HFF-Myc (cell line): ENCODE results near the gene NEK5.
"Not testable (repeated sequence)": the region's sequence is repeated elsewhere in the genome, so short reads cannot be mapped to it uniquely, and the experiment has no call there.

Source experiments
- DNase-seq: peaks from one replicate; pipeline ENCODE4 v3.0.0-alpha.2; 2011; ENCODE audit warnings: low read depth; ENCODE audit errors: extremely low read depth
- H3K4me3 ChIP-seq: replicated peaks from 2 replicates; pipeline ENCODE4 v1.5.1; 2011; ENCODE audit warnings: low read depth, mild to moderate bottlenecking, control low read depth, low read length
- CTCF ChIP-seq: IDR thresholded peaks from 2 replicates; pipeline ENCODE4 v1.5.1; 2012; ENCODE audit warnings: mild to moderate bottlenecking, low read depth, low read length, control low read depth; ENCODE audit errors: missing control alignments

NEK5 gene

GRCh38 chr13:52128714-52129700 is at the start of gene NEK5:
TSS of gene NEK5 (minus strand) at chr13:52129073. CDS start at chr13:52127482, 1,591 bp downstream.
- H3K4me3 ChIP-seq, result peak within 1 kb of the TSS; percentile 61
- TF ChIP-seq CTCF, result peak; percentile 78
- peak; percentile 2 for DNase-seq

DNA sequence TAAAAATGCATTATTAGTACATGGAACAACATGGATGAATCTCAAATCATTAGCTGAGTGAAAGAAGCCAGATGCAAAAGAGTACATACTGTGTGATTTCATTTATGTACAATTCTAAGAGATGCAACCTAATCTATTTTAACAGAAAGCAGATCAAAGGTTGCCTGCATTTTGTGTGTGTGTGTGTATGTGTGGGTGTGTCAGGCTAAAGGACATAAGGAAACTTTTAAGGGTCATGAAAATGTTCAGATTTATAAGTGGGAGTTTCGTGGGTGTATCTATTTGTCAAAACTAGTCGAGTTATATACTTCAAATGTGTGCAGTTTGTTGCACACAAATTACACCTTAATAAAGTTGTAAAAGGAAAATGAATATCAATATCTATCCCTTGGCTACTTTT is 48.4 kb upstream of the NEK5 start:
- no peak for DNase-seq
- H3K4me3 ChIP-seq, result no peak overlapping the region
- no peak for TF ChIP-seq CTCF

DNA sequence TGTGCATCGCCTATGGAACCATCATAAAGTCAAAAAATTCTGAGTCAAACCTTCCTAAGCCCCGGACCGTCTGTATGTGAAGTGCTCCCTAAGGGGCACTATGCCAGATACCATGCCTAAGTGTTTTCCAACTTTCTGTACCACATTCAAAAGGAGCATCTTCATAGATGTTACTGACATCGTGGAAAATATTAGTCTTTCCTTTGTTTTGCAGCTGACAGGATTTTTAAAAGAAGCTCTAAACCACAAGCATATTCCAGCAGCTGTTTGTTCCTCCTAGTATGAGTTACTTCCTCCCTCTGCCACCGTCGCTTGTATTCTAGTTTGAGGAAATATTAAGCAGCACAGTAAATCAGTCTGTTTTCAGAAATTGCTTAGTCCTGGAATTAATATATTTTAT is 45.1 kb upstream of the NEK5 start:
- DNase-seq, H3K4me3 ChIP-seq: not testable (repeated sequence)

GRCh38 chr13:52173373-52173772 is 44.5 kb upstream of the NEK5 start:
- H3K4me3 ChIP-seq, result no peak overlapping the region
- TF ChIP-seq CTCF, result no peak
- no peak for DNase-seq

- not testable (repeated sequence) for H3K4me3 ChIP-seq, DNase-seq
Observed at GRCh38 chr13:52171686-52172085, 42.8 kb upstream of the NEK5 start.

DNA sequence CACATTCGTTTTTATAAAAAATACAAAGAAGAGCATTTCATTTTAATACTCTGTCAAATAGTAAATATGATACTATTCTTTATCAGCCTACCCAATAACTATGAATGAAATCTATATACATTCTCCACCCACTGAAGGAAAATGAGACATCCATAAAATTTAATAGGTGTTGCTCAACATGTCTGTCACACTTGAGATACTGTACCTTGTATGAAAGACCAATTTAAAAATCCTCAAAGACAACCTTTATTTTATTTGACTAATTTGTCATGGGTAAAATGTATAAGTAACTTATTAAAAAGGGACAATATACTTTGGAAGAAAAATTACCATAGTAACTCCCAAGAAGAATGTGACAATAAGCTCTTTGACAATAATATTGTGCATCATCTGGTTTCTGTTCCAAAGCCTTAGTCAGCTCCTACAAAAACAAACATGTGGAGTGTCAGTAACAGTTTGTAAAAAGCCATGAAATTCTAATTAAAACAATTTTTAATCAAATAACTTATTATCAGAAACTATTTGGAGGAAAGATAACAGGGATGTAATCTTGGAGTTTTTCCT is 42.0 kb upstream of the NEK5 start:
- DNase-seq, H3K4me3 ChIP-seq: not testable (repeated sequence)

DNA sequence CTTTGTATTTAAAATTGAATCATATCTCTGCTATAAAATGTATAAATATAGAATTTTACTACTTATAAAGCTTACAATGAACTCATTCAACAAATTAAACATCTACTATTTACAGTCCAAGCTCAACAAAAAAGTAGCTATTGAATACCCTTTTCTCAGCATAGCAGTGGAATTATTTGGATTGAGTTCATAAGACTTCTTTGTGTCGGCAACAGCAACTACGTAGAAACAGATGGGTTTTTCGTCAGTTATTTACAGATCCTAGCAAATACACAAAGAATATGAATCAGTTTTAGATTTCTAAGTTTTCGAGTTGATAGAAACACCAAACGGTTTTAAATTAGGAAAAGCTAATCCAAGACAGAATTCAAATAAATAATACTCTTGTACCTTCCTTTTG is 41.0 kb upstream of the NEK5 start:
- TF ChIP-seq CTCF, result no peak
- DNase-seq, result no peak
- no peak overlapping the region for H3K4me3 ChIP-seq

GRCh38 chr13:52165411-52165810 is 36.5 kb upstream of the NEK5 start:
- DNase-seq, result no peak
- TF ChIP-seq CTCF, result no peak
- no peak overlapping the region for H3K4me3 ChIP-seq
